Eye (tissue), 1 donor: Measurements from ENCODE around the gene STMP1.
"Not testable (repeated sequence)": the region's sequence is repeated elsewhere in the genome, so short reads cannot be mapped to it uniquely, and the experiment has no call there.

Source experiments
- DNase-seq: peaks from one replicate; pipeline ENCODE4 v3.0.0-alpha.2; 2015

Gene STMP1

GRCh38 chr7:135662373-135663114, at the start of gene STMP1:
STMP1 (plus strand) TSS chr7:135662514.
- peak; percentile 98 for DNase-seq

GRCh38 chr7:135616136-135616535, 46.2 kb upstream of the STMP1 start:
- DNase-seq: no peak

- no peak for DNase-seq
Observed at GRCh38 chr7:135617781-135618180, 44.5 kb upstream of the STMP1 start.

GRCh38 chr7:135618510-135618909, 43.8 kb upstream of the STMP1 start:
- DNase-seq: no peak

GRCh38 chr7:135620447-135620846, 41.9 kb upstream of the STMP1 start:
- DNase-seq: no peak

GRCh38 chr7:135620980-135621850, 41.1 kb upstream of the STMP1 start:
- peak; percentile 92 for DNase-seq

- no peak for DNase-seq
Observed at GRCh38 chr7:135634191-135634878, 28.0 kb upstream of the STMP1 start.

- not testable (repeated sequence) for DNase-seq
Observed at GRCh38 chr7:135639690-135640089, 22.6 kb upstream of the STMP1 start.

- DNase-seq: no peak
Observed at GRCh38 chr7:135644154-135644553, 18.2 kb upstream of the STMP1 start.

GRCh38 chr7:135644729-135645128, 17.6 kb upstream of the STMP1 start:
- DNase-seq: no peak

GRCh38 chr7:135645296-135645904, 16.9 kb upstream of the STMP1 start:
- DNase-seq: peak; percentile 71

- no peak for DNase-seq
Observed at GRCh38 chr7:135647755-135648154, 14.6 kb upstream of the STMP1 start.

GRCh38 chr7:135648235-135648634, 14.1 kb upstream of the STMP1 start:
- no peak for DNase-seq

- no peak for DNase-seq
Observed at GRCh38 chr7:135650831-135651573, 11.3 kb upstream of the STMP1 start.

GRCh38 chr7:135653340-135654080, 8.8 kb upstream of the STMP1 start:
- no peak for DNase-seq

- no peak for DNase-seq
Observed at GRCh38 chr7:135658564-135658963, 3.8 kb upstream of the STMP1 start.

GRCh38 chr7:135659159-135659846, 3.0 kb upstream of the STMP1 start:
- no peak for DNase-seq

- no peak for DNase-seq
Observed at GRCh38 chr7:135661311-135662122, 797 bp upstream of the STMP1 start.

- DNase-seq: no peak
Observed at GRCh38 chr7:135662123-135662372, 266 bp upstream of the STMP1 start.

GRCh38 chr7:135664046-135664589, 1.8 kb downstream of the STMP1 start:
- no peak for DNase-seq
